ENCODE data around the gene NSD2. TPM values are rescaled to one million over a fixed set of nuclear protein-coding genes. Genes with fewer than 3 reads are reported as not detected.

NSD2 gene
- total RNA-seq, 1 donor from 2014 or later: 202 TPM

- Mint-ChIP-seq H3K4me1 (ENCODE audit: low read depth) (no peaks in the 10 kb centered on the region), H3K9me3 (no peaks in the 10 kb centered on the region), H3K4me3 (no peak overlapping the region), H3K36me3 (ENCODE audit: low read depth) (peaks cover 28% of the 10 kb centered on the region), H3K27me3 (ENCODE audit: insufficient read depth) (no peaks in the 10 kb centered on the region), H3K27ac (no peak overlapping the region)
- no peak for DNase-seq (ENCODE audit: low spot score)
- intact Hi-C loops (cut with micrococcal nuclease): no loop called here
Observed at GRCh38 chr4:1927675-1928074, 56.5 kb downstream of the NSD2 start.

GRCh38 chr4:1928356-1929239 is 57.4 kb downstream of the NSD2 start:
- no peak overlapping the region for H3K4me3 Mint-ChIP-seq
- no peaks in the 10 kb centered on the region for H3K4me1 Mint-ChIP-seq (ENCODE audit: low read depth)
- H3K27me3 Mint-ChIP-seq (ENCODE audit: insufficient read depth): no peaks in the 10 kb centered on the region
- intact Hi-C loops (cut with micrococcal nuclease): no loop called here
- peak overlapping the region; percentile 18 for H3K27ac Mint-ChIP-seq
- peaks cover 26% of the 10 kb centered on the region for H3K36me3 Mint-ChIP-seq (ENCODE audit: low read depth)
- no peak for DNase-seq (ENCODE audit: low spot score)
- H3K9me3 Mint-ChIP-seq: no peaks in the 10 kb centered on the region

- Mint-ChIP-seq H3K4me3 (no peak overlapping the region), H3K27ac (no peak overlapping the region), H3K36me3 (ENCODE audit: low read depth) (peaks cover 26% of the 10 kb centered on the region), H3K9me3 (no peaks in the 10 kb centered on the region), H3K27me3 (ENCODE audit: insufficient read depth) (no peaks in the 10 kb centered on the region), H3K4me1 (ENCODE audit: low read depth) (no peaks in the 10 kb centered on the region)
- DNase-seq (ENCODE audit: low spot score): no peak
- intact Hi-C loops (cut with micrococcal nuclease): no loop called here
Observed at GRCh38 chr4:1932736-1933135, 61.5 kb downstream of the NSD2 start.

GRCh38 chr4:1933700-1934099 is 62.5 kb downstream of the NSD2 start:
- intact Hi-C loops (cut with micrococcal nuclease): no loop called here
- Mint-ChIP-seq H3K9me3 (no peaks in the 10 kb centered on the region), H3K27me3 (ENCODE audit: insufficient read depth) (no peaks in the 10 kb centered on the region), H3K4me3 (no peak overlapping the region), H3K27ac (no peak overlapping the region), H3K4me1 (ENCODE audit: low read depth) (no peaks in the 10 kb centered on the region), H3K36me3 (ENCODE audit: low read depth) (peaks cover 23% of the 10 kb centered on the region)
- DNase-seq (ENCODE audit: low spot score): no peak

- Mint-ChIP-seq H3K36me3 (ENCODE audit: low read depth) (peaks cover 27% of the 10 kb centered on the region), H3K9me3 (no peaks in the 10 kb centered on the region)
Observed at GRCh38 chr4:1937550-1937949, 66.4 kb downstream of the NSD2 start.

GRCh38 chr4:1938027-1938426 is 66.8 kb downstream of the NSD2 start:
- H3K27me3 Mint-ChIP-seq (ENCODE audit: insufficient read depth): no peaks in the 10 kb centered on the region
- no peaks in the 10 kb centered on the region for H3K9me3 Mint-ChIP-seq
- intact Hi-C loops (cut with micrococcal nuclease): no loop called here
- peaks cover 30% of the 10 kb centered on the region for H3K36me3 Mint-ChIP-seq (ENCODE audit: low read depth)
- no peak for DNase-seq (ENCODE audit: low spot score)
- H3K4me1 Mint-ChIP-seq (ENCODE audit: low read depth): no peaks in the 10 kb centered on the region
- no peak overlapping the region for H3K27ac Mint-ChIP-seq
- H3K4me3 Mint-ChIP-seq: no peak overlapping the region

More at GRCh38 chr4:1937550-1937949, 66.4 kb downstream of the NSD2 start:
- no peak overlapping the region for H3K4me3 Mint-ChIP-seq
- no peak overlapping the region for H3K27ac Mint-ChIP-seq
- no peak for DNase-seq (ENCODE audit: low spot score)
- H3K27me3 Mint-ChIP-seq (ENCODE audit: insufficient read depth): no peaks in the 10 kb centered on the region
- intact Hi-C loops (cut with micrococcal nuclease): no loop called here
- H3K4me1 Mint-ChIP-seq (ENCODE audit: low read depth): no peaks in the 10 kb centered on the region

- no peak overlapping the region for H3K4me3 Mint-ChIP-seq
- H3K36me3 Mint-ChIP-seq (ENCODE audit: low read depth): peaks cover 38% of the 10 kb centered on the region
- no peak overlapping the region for H3K27ac Mint-ChIP-seq
- no peaks in the 10 kb centered on the region for H3K27me3 Mint-ChIP-seq (ENCODE audit: insufficient read depth)
- no peaks in the 10 kb centered on the region for H3K4me1 Mint-ChIP-seq (ENCODE audit: low read depth)
- no peak for DNase-seq (ENCODE audit: low spot score)
- intact Hi-C loops (cut with micrococcal nuclease): no loop called here
- no peaks in the 10 kb centered on the region for H3K9me3 Mint-ChIP-seq
Observed at GRCh38 chr4:1939664-1940509, 68.7 kb downstream of the NSD2 start.

- no peak overlapping the region for H3K27ac Mint-ChIP-seq
- H3K9me3 Mint-ChIP-seq: no peaks in the 10 kb centered on the region
- H3K27me3 Mint-ChIP-seq (ENCODE audit: insufficient read depth): no peaks in the 10 kb centered on the region
- H3K4me1 Mint-ChIP-seq (ENCODE audit: low read depth): no peaks in the 10 kb centered on the region
- DNase-seq (ENCODE audit: low spot score): no peak
- intact Hi-C loops (cut with micrococcal nuclease): no loop called here
- H3K36me3 Mint-ChIP-seq (ENCODE audit: low read depth): peaks cover 38% of the 10 kb centered on the region
- no peak overlapping the region for H3K4me3 Mint-ChIP-seq
Observed at GRCh38 chr4:1940566-1940965, 69.4 kb downstream of the NSD2 start.

- H3K36me3 Mint-ChIP-seq (ENCODE audit: low read depth): peaks cover 38% of the 10 kb centered on the region
Observed at GRCh38 chr4:1943928-1944327, 72.7 kb downstream of the NSD2 start.

GRCh38 chr4:1945124-1945895 is 74.1 kb downstream of the NSD2 start:
- DNase-seq (ENCODE audit: low spot score): no peak
- Mint-ChIP-seq H3K27ac (no peak overlapping the region), H3K9me3 (no peaks in the 10 kb centered on the region), H3K27me3 (ENCODE audit: insufficient read depth) (no peaks in the 10 kb centered on the region), H3K4me1 (ENCODE audit: low read depth) (no peaks in the 10 kb centered on the region), H3K4me3 (no peak overlapping the region), H3K36me3 (ENCODE audit: low read depth) (peaks cover 29% of the 10 kb centered on the region)
- intact Hi-C loops (cut with micrococcal nuclease): no loop called here

More at GRCh38 chr4:1943928-1944327, 72.7 kb downstream of the NSD2 start:
- Mint-ChIP-seq H3K4me1 (ENCODE audit: low read depth) (no peaks in the 10 kb centered on the region), H3K4me3 (no peak overlapping the region), H3K27me3 (ENCODE audit: insufficient read depth) (no peaks in the 10 kb centered on the region), H3K27ac (no peak overlapping the region), H3K9me3 (no peaks in the 10 kb centered on the region)
- DNase-seq (ENCODE audit: low spot score): no peak
- intact Hi-C loops (cut with micrococcal nuclease): no loop called here

- H3K27ac Mint-ChIP-seq: no peak overlapping the region
- intact Hi-C loops (cut with micrococcal nuclease): no loop called here
- DNase-seq (ENCODE audit: low spot score): no peak
- no peaks in the 10 kb centered on the region for H3K9me3 Mint-ChIP-seq
- no peaks in the 10 kb centered on the region for H3K4me1 Mint-ChIP-seq (ENCODE audit: low read depth)
- peaks cover 24% of the 10 kb centered on the region for H3K36me3 Mint-ChIP-seq (ENCODE audit: low read depth)
- H3K27me3 Mint-ChIP-seq (ENCODE audit: insufficient read depth): no peaks in the 10 kb centered on the region
- H3K4me3 Mint-ChIP-seq: no peak overlapping the region
Observed at GRCh38 chr4:1945912-1946311, 74.7 kb downstream of the NSD2 start.

- Mint-ChIP-seq H3K27ac (peak overlapping the region; percentile 23), H3K4me3 (no peak overlapping the region), H3K36me3 (ENCODE audit: low read depth) (peaks cover 17% of the 10 kb centered on the region), H3K4me1 (ENCODE audit: low read depth) (no peaks in the 10 kb centered on the region), H3K9me3 (no peaks in the 10 kb centered on the region), H3K27me3 (ENCODE audit: insufficient read depth) (no peaks in the 10 kb centered on the region)
- intact Hi-C loops (cut with micrococcal nuclease): no loop called here
- no peak for DNase-seq (ENCODE audit: low spot score)
Observed at GRCh38 chr4:1948232-1948631, 77.0 kb downstream of the NSD2 start.
